HL-60 (cell line): ENCODE data around the gene RPS14.

Source experiments
- DNase-seq, 2 experiments: peaks; one replicate each; pipeline ENCODE4 v3.0.0-alpha.2; 2010 to 2020; ENCODE audit warnings: low read depth in 1 of 2, low spot score in 1 of 2
- H3K27ac ChIP-seq: fragments of 250-450 bp; sonication (Bioruptor Pico); replicated peaks from 2 replicates; pipeline ENCODE4 v1.5.1; 2020; ENCODE audit warnings: mild to moderate bottlenecking, moderate library complexity
- H3K27me3 ChIP-seq: fragments of 250-450 bp; sonication (Bioruptor Pico); 2 replicates; pipeline ENCODE4 v1.5.1; 2021; ENCODE audit warnings: mild to moderate bottlenecking, moderate library complexity; ENCODE audit not compliant: insufficient read depth, poor library complexity, severe bottlenecking
- H3K4me3 ChIP-seq: replicated peaks from 2 replicates; pipeline ENCODE4 v1.5.1; 2011; ENCODE audit warnings: mild to moderate bottlenecking, control low read depth, low read length; ENCODE audit not compliant: insufficient read depth
- GABPA ChIP-seq: IDR thresholded peaks from 2 replicates; pipeline ENCODE4 v1.6.1; 2012; ENCODE audit warnings: low read depth
- POLR2AphosphoS5 ChIP-seq: IDR thresholded peaks from 2 replicates; pipeline ENCODE4 v1.6.1; 2012; ENCODE audit warnings: low read depth
- SPI1 ChIP-seq: IDR thresholded peaks from 2 replicates; pipeline ENCODE4 v1.6.1; 2012; ENCODE audit warnings: low read depth, mild to moderate bottlenecking, borderline replicate concordance
- TF ChIP-seq, protein P1 (sequence below): IDR thresholded peaks from 2 replicates; pipeline ENCODE4 v1.6.1; 2012; ENCODE audit warnings: low read depth; ENCODE audit not compliant: insufficient replicate concordance
- TF ChIP-seq, protein P2 (sequence below): IDR thresholded peaks from one replicate; pipeline ENCODE4 v1.5.1; 2011; ENCODE audit warnings: low read length, control low read depth, inconsistent platforms; ENCODE audit not compliant: insufficient read depth

Gene RPS14

DNA sequence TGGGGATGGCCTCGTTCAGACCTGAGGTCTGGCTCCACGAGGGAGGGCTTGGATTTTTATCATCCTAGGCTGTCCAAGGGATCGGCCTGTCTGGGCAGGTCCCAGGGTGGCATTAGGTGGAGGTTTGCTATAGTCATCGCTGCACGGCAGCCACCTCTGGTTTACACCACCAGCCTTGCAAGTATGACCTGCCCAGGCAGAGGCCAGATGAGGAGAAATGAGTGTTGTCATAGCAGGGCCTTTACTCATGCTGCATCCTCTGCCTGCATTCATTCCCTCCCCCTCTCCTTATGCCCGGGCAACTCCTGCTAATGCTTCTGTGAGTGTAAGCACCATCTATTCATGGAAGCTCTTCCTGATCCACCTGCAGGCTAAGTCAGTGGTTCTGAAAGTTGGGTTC, 43.1 kb upstream of the RPS14 start:
- no peak overlapping the region for H3K27ac ChIP-seq
- no peak overlapping the region for H3K4me3 ChIP-seq
- H3K27me3 ChIP-seq: no peaks in the 10 kb centered on the region
- TF ChIP-seq, protein P1, sequence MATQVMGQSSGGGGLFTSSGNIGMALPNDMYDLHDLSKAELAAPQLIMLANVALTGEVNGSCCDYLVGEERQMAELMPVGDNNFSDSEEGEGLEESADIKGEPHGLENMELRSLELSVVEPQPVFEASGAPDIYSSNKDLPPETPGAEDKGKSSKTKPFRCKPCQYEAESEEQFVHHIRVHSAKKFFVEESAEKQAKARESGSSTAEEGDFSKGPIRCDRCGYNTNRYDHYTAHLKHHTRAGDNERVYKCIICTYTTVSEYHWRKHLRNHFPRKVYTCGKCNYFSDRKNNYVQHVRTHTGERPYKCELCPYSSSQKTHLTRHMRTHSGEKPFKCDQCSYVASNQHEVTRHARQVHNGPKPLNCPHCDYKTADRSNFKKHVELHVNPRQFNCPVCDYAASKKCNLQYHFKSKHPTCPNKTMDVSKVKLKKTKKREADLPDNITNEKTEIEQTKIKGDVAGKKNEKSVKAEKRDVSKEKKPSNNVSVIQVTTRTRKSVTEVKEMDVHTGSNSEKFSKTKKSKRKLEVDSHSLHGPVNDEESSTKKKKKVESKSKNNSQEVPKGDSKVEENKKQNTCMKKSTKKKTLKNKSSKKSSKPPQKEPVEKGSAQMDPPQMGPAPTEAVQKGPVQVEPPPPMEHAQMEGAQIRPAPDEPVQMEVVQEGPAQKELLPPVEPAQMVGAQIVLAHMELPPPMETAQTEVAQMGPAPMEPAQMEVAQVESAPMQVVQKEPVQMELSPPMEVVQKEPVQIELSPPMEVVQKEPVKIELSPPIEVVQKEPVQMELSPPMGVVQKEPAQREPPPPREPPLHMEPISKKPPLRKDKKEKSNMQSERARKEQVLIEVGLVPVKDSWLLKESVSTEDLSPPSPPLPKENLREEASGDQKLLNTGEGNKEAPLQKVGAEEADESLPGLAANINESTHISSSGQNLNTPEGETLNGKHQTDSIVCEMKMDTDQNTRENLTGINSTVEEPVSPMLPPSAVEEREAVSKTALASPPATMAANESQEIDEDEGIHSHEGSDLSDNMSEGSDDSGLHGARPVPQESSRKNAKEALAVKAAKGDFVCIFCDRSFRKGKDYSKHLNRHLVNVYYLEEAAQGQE: no peak
- no peak for TF ChIP-seq SPI1
- no peak for TF ChIP-seq GABPA
- TF ChIP-seq, protein P2, sequence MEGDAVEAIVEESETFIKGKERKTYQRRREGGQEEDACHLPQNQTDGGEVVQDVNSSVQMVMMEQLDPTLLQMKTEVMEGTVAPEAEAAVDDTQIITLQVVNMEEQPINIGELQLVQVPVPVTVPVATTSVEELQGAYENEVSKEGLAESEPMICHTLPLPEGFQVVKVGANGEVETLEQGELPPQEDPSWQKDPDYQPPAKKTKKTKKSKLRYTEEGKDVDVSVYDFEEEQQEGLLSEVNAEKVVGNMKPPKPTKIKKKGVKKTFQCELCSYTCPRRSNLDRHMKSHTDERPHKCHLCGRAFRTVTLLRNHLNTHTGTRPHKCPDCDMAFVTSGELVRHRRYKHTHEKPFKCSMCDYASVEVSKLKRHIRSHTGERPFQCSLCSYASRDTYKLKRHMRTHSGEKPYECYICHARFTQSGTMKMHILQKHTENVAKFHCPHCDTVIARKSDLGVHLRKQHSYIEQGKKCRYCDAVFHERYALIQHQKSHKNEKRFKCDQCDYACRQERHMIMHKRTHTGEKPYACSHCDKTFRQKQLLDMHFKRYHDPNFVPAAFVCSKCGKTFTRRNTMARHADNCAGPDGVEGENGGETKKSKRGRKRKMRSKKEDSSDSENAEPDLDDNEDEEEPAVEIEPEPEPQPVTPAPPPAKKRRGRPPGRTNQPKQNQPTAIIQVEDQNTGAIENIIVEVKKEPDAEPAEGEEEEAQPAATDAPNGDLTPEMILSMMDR: no peak
- no peak for TF ChIP-seq POLR2AphosphoS5
- no peak for DNase-seq

- Histone ChIP-seq H3K27ac (no peak overlapping the region), H3K27me3 (no peaks in the 10 kb centered on the region), H3K4me3 (no peak overlapping the region)
- no peak for DNase-seq
- TF ChIP-seq, protein P1: no peak
- TF ChIP-seq POLR2AphosphoS5 (no peak), GABPA (no peak), SPI1 (no peak)
- TF ChIP-seq, protein P2: no peak
Observed at GRCh38 chr5:150491876-150492275, 42.3 kb upstream of the RPS14 start.

DNA sequence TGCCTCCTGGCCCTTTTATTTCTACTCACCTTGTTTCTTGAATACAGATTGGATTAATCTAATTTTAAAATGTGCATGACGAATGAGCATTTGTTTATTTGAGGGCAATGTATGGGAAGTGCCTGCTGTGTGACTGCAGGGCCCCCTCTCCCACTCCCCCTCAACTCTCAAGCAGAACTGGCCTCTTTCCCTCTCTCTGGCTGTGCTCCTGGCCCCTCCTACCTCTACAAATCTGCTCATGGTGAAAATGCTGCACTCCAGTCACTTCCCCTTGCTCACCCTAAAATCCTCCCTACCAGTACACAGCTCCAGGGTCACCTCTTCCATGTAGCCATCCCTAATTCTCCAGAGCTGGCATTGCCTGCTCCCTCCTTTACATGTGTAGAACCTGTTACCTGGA, 41.2 kb upstream of the RPS14 start:
- peak; percentile 79; the same call in 1 of the 2 replicates for TF ChIP-seq SPI1
- TF ChIP-seq, protein P2: no peak
- Histone ChIP-seq H3K4me3 (no peak overlapping the region), H3K27ac (peak overlapping the region; percentile 91), H3K27me3 (no peaks in the 10 kb centered on the region)
- DNase-seq: peak in 1 of 2 experiments; percentile 67

DNA sequence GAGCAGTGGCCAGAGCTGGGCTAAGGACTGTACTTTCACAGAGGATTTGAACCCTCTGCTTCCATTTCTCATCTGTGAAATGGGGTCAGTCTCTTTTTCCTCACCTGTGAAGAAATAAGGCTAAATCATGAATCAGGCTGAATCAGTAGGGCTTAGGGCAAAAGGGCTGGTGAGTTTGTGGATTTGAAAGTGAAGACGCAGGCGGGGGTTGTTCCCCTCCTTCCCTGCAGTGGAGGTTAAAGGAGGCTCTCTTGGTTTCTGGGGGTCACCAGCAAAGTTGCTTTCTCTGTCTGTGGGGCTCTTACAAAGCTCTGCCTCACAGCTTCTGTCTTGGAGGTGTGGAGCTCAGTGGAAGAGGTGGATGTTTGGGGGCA, 40.7 kb upstream of the RPS14 start:
- Histone ChIP-seq H3K27ac (peak overlapping the region; percentile 91), H3K27me3 (no peaks in the 10 kb centered on the region), H3K4me3 (peak overlapping the region; percentile 2; the same call in 1 of the 2 replicates)
- no peak for TF ChIP-seq GABPA
- DNase-seq: no peak
